ENCODE measurements around the gene SSTR5. TPM values are rescaled to one million over a fixed set of nuclear protein-coding genes. Genes with fewer than 3 reads are reported as not detected.

SSTR5 gene
- polyA plus RNA-seq, 1 experiment, result not detected

DNA sequence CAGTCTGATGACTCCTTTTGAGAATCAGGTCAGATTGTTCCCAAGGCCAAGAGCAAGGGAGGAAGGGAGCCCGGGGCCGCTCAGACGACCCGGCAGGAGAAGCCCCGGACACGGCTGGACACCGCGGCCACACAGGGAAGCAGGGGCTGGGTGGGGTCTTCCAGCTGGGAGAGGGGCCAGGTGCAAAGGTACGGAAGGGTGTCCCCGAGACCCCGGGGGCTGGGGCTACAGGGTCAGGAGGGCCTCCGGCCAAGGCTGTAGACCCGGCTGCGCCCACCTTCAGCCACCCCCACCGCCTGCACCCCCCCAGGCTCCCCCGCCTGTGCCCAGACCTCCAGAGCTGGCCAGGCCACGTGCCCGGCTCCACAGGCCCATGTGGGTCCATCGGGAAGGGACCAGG lies 45.4 kb downstream of the SSTR5 start:
- no peaks in the 10 kb centered on the region; the same call in 1 of the 2 replicates for H3K27me3 ChIP-seq (ENCODE audit: control insufficient read depth, insufficient read depth, low read length)
- CTCF ChIA-PET, result no interaction called here
- POLR2A ChIA-PET, result no interaction called here
- H3K36me3 ChIP-seq (ENCODE audit: control insufficient read depth, insufficient read depth, low read length), result no peaks in the 10 kb centered on the region
- no peak overlapping the region for H3K4me3 ChIP-seq (ENCODE audit: low read depth, low read length)
- TF ChIP-seq, protein P1, sequence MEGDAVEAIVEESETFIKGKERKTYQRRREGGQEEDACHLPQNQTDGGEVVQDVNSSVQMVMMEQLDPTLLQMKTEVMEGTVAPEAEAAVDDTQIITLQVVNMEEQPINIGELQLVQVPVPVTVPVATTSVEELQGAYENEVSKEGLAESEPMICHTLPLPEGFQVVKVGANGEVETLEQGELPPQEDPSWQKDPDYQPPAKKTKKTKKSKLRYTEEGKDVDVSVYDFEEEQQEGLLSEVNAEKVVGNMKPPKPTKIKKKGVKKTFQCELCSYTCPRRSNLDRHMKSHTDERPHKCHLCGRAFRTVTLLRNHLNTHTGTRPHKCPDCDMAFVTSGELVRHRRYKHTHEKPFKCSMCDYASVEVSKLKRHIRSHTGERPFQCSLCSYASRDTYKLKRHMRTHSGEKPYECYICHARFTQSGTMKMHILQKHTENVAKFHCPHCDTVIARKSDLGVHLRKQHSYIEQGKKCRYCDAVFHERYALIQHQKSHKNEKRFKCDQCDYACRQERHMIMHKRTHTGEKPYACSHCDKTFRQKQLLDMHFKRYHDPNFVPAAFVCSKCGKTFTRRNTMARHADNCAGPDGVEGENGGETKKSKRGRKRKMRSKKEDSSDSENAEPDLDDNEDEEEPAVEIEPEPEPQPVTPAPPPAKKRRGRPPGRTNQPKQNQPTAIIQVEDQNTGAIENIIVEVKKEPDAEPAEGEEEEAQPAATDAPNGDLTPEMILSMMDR (IDR thresholded peaks at IDR 0.05; ENCODE audit: insufficient read depth, low read depth, low read length), result no peak
- no peak for DNase-seq (ENCODE audit: low read depth)

DNA sequence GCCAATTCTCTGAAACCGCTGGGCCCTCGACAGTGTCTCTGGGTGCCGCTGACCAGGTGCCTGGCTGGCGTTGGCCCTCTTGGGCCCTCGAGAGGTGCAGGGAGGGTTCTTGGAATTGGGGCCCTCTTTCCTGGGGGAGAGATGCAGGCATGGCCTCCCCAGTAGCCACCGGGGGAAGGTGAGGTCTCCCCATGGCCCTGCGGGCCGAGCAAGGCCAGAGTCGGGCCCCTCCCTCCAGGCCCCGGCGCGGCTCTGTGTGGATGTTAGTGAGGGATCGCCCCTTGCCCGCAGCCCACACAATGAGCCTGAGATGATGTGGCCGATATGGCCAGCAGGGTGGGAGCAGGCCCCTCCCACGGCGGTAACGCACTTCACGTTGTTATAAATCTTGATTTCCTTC lies 46.6 kb downstream of the SSTR5 start:
- H3K36me3 ChIP-seq (ENCODE audit: control insufficient read depth, insufficient read depth, low read length), result no peaks in the 10 kb centered on the region
- H3K4me3 ChIP-seq (ENCODE audit: low read depth, low read length), result no peak overlapping the region
- no peaks in the 10 kb centered on the region for H3K27me3 ChIP-seq (ENCODE audit: control insufficient read depth, insufficient read depth, low read length)
- TF ChIP-seq, protein P1 (IDR thresholded peaks at IDR 0.05; ENCODE audit: insufficient read depth, low read depth, low read length), result no peak
- CTCF ChIA-PET, result no interaction called here
- DNase-seq (ENCODE audit: low read depth), result no peak
- POLR2A ChIA-PET, result no interaction called here

GRCh38 chr16:1119766-1120576 lies 47.4 kb downstream of the SSTR5 start:
- POLR2A ChIA-PET, result no interaction called here
- CTCF ChIA-PET, result no interaction called here
- Histone ChIP-seq H3K27me3 (ENCODE audit: control insufficient read depth, insufficient read depth, low read length) (no peaks in the 10 kb centered on the region), H3K36me3 (ENCODE audit: control insufficient read depth, insufficient read depth, low read length) (no peaks in the 10 kb centered on the region), H3K4me3 (ENCODE audit: low read depth, low read length) (no peak overlapping the region)
- no peak for DNase-seq (ENCODE audit: low read depth)
- TF ChIP-seq, protein P1 (IDR thresholded peaks at IDR 0.05; ENCODE audit: insufficient read depth, low read depth, low read length), result no peak

GRCh38 chr16:1120577-1120941 lies 48.0 kb downstream of the SSTR5 start:
- Histone ChIP-seq H3K4me3 (ENCODE audit: low read depth, low read length) (no peak overlapping the region), H3K36me3 (ENCODE audit: control insufficient read depth, insufficient read depth, low read length) (no peaks in the 10 kb centered on the region), H3K27me3 (ENCODE audit: control insufficient read depth, insufficient read depth, low read length) (no peaks in the 10 kb centered on the region)
- POLR2A ChIA-PET, result no interaction called here
- no peak for DNase-seq (ENCODE audit: low read depth)
- TF ChIP-seq, protein P1 (IDR thresholded peaks at IDR 0.05; ENCODE audit: insufficient read depth, low read depth, low read length), result no peak
- CTCF ChIA-PET, result no interaction called here

GRCh38 chr16:1121009-1121408 lies 48.5 kb downstream of the SSTR5 start:
- DNase-seq (ENCODE audit: low read depth), result no peak
- no peak overlapping the region for H3K4me3 ChIP-seq (ENCODE audit: low read depth, low read length)
- H3K27me3 ChIP-seq (ENCODE audit: control insufficient read depth, insufficient read depth, low read length), result no peaks in the 10 kb centered on the region
- H3K36me3 ChIP-seq (ENCODE audit: control insufficient read depth, insufficient read depth, low read length), result no peaks in the 10 kb centered on the region
- ChIA-PET CTCF (no interaction called here), POLR2A (no interaction called here)
- TF ChIP-seq, protein P1 (IDR thresholded peaks at IDR 0.05; ENCODE audit: insufficient read depth, low read depth, low read length), result no peak

All from BJ (cell line).